Cardiac septum (tissue), 1 donor: ENCODE measurements around the gene TMEM35B. TPM values are rescaled to one million over a fixed set of nuclear protein-coding genes. Genes with fewer than 3 reads are reported as not detected.
"Not testable (repeated sequence)": the region's sequence is repeated elsewhere in the genome, so short reads cannot be mapped to it uniquely, and the experiment has no call there.

ENCODE experiments used
- DNase-seq: peaks from one replicate; pipeline ENCODE4 v3.0.0-alpha.2; 2020; ENCODE audit warnings: low spot score
- intact Hi-C: fragments of 100-400 bp; cut with DNase I; formaldehyde crosslinking; loops from one replicate; pipeline ENCODE4 v1.14.0; 2022
- total RNA-seq: library from RNA; stranded (reverse); fragmentation: NEBNext Ultra II Directional; extraction: Animal tissue kit (Norgen Biotek cat#: 25700); gene quantifications from one replicate; pipeline ENCODE4 v1.2.1, GENCODE V29; 2021
- donor health status: DM: no; HTN: no; CAD: no.

The TMEM35B gene
- total RNA-seq, 1 donor from 2014 or later: 8.5 TPM

DNA sequence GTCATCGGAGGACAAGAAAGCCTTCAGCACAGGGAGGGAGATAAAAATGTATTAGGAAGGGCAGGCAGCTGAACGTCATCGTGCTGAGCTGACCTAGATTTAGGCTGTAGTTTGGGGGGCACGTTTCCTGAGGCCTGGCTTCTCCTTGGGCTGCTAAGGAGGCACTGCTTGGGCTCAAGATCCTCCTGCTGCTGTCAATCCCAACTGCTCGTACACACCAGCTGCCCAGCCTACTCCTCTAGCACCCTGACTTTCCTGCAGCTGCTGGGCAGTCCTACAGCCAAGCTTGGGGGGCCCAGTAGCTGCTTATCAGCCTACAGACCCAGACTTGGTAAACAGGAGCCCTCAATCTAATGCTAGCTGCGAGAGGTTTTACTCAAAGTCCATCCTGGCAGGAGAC is 6.2 kb downstream of the TMEM35B start:
- no peak for DNase-seq
- intact Hi-C loops: no loop called here

GRCh38 chr1:34977858-34978257 is 7.3 kb downstream of the TMEM35B start:
- no peak for DNase-seq
- intact Hi-C loops: no loop called here

DNA sequence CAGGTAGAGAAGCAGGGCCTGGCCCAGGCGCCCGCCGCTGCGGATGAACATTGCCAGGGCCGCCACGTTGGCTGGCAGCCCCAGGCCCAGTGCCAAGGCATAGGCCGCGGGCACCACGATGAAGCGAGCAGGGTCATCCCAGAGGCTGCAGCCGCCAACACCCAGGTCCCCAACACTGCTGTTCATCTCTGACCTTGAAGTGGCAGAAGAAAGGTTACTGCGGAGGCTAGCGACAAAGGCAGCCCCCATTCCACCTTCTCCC is 8.0 kb downstream of the TMEM35B start:
- intact Hi-C loops: no loop called here
- no peak for DNase-seq

GRCh38 chr1:34976384-34977209 is 8.6 kb downstream of the TMEM35B start:
- DNase-seq: no peak
- intact Hi-C loops: no loop called here

- intact Hi-C loops: no loop called here
- no peak for DNase-seq
Observed at GRCh38 chr1:34975771-34976170, 9.4 kb downstream of the TMEM35B start.

DNA sequence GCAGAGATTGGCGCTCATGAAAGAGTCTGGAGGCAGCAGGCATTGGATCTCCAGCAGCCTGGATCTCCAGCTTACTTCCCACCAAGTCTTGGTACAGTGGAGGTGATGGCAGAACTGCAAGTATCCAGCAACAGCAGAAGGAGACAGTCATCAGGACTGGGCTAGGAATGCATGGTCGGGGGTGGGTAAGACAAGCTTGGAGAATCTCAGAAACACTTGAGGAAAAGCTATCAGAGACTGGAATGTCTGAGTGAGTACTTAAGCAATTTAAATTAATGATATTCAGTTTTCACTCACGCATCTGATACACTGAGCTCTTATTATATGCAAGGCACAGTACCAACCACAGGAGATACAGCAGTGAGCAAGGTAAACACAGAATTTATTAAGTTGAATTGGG is 9.8 kb downstream of the TMEM35B start:
- intact Hi-C loops: no loop called here
- DNase-seq: no peak

GRCh38 chr1:34974626-34975025 is 10.5 kb downstream of the TMEM35B start:
- no peak for DNase-seq
- intact Hi-C loops: no loop called here

- intact Hi-C loops: no loop called here
- no peak for DNase-seq
Observed at GRCh38 chr1:34973326-34973725, 11.8 kb downstream of the TMEM35B start.

DNA sequence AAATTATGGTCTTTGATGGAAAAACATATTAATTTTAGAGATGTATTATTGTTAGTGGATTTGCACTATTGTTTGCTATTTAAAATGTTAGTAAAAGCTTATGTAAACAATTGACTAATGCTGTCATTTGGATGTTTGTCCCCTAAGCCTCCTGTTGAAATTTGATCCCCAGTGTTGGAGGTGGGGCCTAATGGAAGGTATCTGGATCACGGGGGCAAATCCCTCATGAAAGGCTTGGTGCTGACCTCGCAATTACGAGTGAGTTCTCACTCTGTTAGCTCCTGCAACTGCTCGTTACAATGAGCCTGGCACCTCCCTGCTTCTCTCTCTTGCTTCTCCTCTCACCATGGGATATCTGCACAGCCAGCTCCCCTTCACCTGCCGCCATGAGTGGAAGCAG is 14.3 kb downstream of the TMEM35B start:
- DNase-seq: no peak
- intact Hi-C loops: no loop called here

DNA sequence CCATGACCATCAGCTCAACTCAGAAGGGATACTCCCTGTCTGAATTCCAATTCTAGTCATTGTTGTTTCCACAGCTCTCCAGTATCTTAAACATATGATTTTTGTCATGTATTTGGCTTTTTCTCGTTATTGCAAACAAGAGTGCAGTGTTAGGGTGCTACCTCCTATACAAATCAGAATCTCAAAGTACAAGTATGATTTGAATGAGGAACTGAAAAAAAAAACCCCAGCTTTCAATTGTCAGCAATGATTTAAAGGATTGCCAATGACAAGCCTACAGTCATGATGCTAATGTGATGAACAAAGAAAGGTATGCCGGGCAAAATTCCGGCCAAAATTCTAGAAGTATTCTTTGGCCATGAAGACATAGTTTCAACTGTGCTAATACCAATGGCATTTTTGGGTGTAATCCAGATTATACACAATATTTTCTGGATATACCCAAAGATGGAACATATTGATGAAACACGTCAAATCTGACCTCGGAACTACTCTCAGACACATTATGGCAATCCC is 14.9 kb downstream of the TMEM35B start:
- DNase-seq: no peak
- intact Hi-C loops: no loop called here

DNA sequence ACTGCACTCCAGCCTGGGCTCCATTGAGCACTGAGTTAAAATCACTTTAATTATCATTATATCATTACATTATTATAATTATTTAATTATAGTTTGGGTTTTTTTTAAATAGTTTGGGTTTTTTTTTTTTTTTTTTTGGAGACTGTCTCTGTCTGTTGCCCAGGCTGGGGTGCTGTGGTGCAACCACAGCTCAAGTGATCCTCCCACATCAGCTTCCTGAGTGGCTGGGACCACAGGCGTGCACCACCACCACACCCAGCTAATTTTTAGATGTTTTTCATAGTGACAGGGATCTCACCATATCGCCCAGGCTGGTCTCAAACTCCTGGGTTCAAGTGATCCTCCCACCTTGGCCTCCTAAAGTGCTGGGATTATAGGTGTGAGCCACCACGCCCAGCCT is 16.9 kb downstream of the TMEM35B start:
- intact Hi-C loops, DNase-seq: not testable (repeated sequence)

- DNase-seq, intact Hi-C loops: not testable (repeated sequence)
Observed at GRCh38 chr1:34967672-34968071, 17.5 kb downstream of the TMEM35B start.

DNA sequence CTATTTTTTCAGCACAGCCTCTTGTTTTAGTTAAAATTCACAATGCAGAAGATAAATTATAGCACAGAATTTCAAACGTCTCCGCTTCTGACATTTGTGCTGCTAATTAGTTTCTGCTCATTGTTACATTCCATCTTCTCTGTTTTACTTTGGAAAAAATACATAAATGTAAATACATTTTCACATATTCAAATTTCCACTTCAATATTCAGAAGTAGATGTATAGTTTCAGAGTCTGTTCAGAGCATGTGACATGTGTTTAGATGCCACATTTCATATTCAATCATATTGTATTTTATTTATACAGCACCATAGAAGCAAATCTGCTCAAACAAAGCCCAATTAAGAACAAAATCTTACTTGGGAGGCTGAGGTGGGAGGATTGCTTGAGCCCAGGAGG is 19.6 kb downstream of the TMEM35B start:
- intact Hi-C loops: no loop called here
- DNase-seq: no peak

DNA sequence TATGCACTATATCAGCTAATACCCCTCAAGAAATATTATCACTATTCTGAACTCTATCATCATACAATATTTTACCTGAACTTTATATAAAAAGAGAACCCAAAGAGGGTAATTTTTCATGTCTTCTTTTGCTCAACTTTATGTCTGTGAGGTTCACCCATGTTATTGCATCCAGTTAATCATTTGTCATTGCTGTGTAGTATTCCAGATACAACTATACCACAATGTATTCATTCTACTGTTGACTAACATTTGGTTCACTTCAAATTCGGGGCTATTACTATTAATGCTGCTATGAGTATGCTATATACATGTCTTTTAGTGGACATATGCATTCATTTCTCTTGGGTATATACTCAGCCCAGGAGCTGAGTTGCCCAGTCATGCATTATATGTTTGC is 34.7 kb downstream of the TMEM35B start:
- no peak for DNase-seq
- intact Hi-C loops: no loop called here

GRCh38 chr1:34948739-34949138 is 36.4 kb downstream of the TMEM35B start:
- DNase-seq, intact Hi-C loops: not testable (repeated sequence)

DNA sequence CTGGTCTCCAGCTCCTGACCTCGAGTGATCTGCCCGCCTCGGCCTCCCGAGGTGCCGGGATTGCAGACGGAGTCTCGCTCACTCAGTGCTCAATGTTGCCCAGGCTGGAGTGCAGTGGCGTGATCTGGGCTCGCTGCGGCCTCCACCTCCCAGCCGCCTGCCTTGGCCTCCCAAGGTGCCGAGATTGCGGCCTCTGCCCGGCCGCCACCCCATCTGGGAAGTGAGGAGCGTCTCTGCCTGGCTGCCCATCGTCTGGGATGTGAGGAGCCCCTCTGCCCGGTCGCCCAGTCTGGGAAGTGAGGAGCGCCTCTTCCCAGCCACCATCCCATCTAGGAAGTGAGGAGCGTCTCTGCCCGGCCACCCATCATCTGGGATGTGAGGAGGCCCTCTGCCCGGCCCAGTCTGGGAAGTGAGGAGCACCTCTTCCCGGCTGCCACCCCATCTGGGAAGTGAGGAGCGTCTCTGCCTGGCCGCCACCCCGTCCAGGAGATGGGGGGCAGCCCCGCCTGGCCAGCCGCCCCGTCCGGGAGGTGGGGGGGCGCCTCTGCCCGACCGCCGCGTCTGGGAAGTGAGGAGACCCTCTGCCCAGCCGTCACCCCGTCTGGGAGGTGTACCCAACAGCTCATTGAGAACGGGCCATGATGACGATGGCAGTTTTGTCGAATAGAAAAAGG is 37.4 kb downstream of the TMEM35B start:
- DNase-seq, intact Hi-C loops: not testable (repeated sequence)

DNA sequence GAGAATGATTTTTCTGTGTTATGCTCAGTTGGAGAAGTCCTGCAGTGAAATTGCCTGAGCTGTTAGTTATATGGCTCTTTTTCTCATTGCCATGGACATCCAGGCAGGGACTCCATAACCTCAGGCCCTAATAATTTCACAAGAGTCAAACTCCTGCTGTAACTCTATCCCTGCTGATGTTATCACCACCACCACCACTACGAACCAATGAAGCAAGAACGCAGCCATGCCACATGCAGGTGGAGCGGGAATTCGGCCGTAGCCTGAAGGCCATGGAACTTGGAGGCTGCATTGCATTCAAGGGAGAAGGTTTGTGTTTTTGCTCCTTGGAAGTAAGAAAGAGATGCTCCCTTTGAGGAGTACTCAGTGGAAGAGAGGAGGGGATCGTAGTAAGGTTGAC is 38.9 kb downstream of the TMEM35B start:
- no peak for DNase-seq
- intact Hi-C loops: no loop called here

- intact Hi-C loops, DNase-seq: not testable (repeated sequence)
Observed at GRCh38 chr1:34941798-34942197, 43.3 kb downstream of the TMEM35B start.
